Smooth muscle cell (in vitro differentiated cells): ENCODE measurements around the gene CAMK2D. TPM values are rescaled to one million over a fixed set of nuclear protein-coding genes. Genes with fewer than 3 reads are reported as not detected.

Experiments
- DNase-seq: peaks from one replicate; lab custom pipeline; 2025; ENCODE audit not compliant: unreplicated experiment; lab: John Stamatoyannopoulos, UW
- H2AFZ ChIP-seq: fragments of 200-600 bp; sonication (generic); 2 replicates; pipeline ENCODE4 v1.6.0; 2016; ENCODE audit warnings: antibody characterized with exemption, low read depth, mild to moderate bottlenecking
- H3F3A ChIP-seq: fragments of 200-600 bp; sonication (generic); 2 replicates; pipeline ENCODE4 v1.6.0; 2017; ENCODE audit warnings: antibody characterized with exemption, low read depth
- H3K27ac ChIP-seq: fragments of 200-600 bp; sonication (generic); 2 replicates; pipeline ENCODE4 v1.5.1; 2016; ENCODE audit warnings: low read depth, mild to moderate bottlenecking
- H3K27me3 ChIP-seq: fragments of 200-600 bp; sonication (generic); 2 replicates; pipeline ENCODE4 v1.6.1; 2016; ENCODE audit warnings: low read depth, mild to moderate bottlenecking
- H3K36me3 ChIP-seq: fragments of 200-600 bp; sonication (generic); 2 replicates; pipeline ENCODE4 v1.5.1; 2016; ENCODE audit warnings: low read depth
- H3K4me1 ChIP-seq: fragments of 200-600 bp; sonication (generic); 2 replicates; pipeline ENCODE4 v1.5.1; 2016; ENCODE audit warnings: low read depth
- H3K4me2 ChIP-seq: fragments of 200-600 bp; sonication (generic); 2 replicates; pipeline ENCODE4 v1.6.0; 2016; ENCODE audit warnings: mild to moderate bottlenecking
- H3K4me3 ChIP-seq: fragments of 200-600 bp; sonication (generic); 2 replicates; pipeline ENCODE4 v1.5.1; 2016; ENCODE audit warnings: mild to moderate bottlenecking
- H3K79me2 ChIP-seq: fragments of 200-600 bp; sonication (generic); 2 replicates; pipeline ENCODE4 v1.6.0; 2016; ENCODE audit warnings: low read depth, mild to moderate bottlenecking
- H3K9ac ChIP-seq: fragments of 200-600 bp; sonication (generic); 2 replicates; pipeline ENCODE4 v1.6.0; 2016; ENCODE audit warnings: low read depth
- H3K9me3 ChIP-seq: fragments of 200-600 bp; sonication (generic); replicated peaks from 2 replicates; pipeline ENCODE4 v1.5.1; 2016; ENCODE audit warnings: low read depth
- H4K20me1 ChIP-seq: fragments of 200-600 bp; sonication (generic); 2 replicates; pipeline ENCODE4 v1.6.0; 2016; ENCODE audit warnings: low read depth
- WGBS: methylation state at CpG from one replicate; pipeline ENCODE4 v1.1.7; 2016; ENCODE audit warnings: low lambda C conversion rate; 5-methylcytosine and 5-hydroxymethylcytosine counted together
- polyA plus RNA-seq: library from polyadenylated mRNA; unstranded; fragments of >200 nt; fragmentation: Nextera tagmentation; extraction: Ambion mirVana; gene quantifications from 2 replicates; pipeline ENCODE4 v1.2.1, GENCODE V29; 2016
- total RNA-seq: library from RNA; depleted of rRNA; stranded (reverse); fragments of >200 nt; gene quantifications from 2 replicates; pipeline ENCODE4 v1.2.3, GENCODE V29; 2014
- TF ChIP-seq, protein P1 (sequence below): fragments of 200-600 bp; sonication (generic); IDR thresholded peaks from 2 replicates; pipeline ENCODE4 v1.5.1; 2017; ENCODE audit warnings: borderline replicate concordance, mild to moderate bottlenecking, antibody characterized with exemption; ENCODE audit not compliant: insufficient read depth, poor library complexity, severe bottlenecking

The CAMK2D gene
- total and polyA plus RNA-seq, 2 experiments from 2014 or later, result 17.2 to 36.0 TPM

DNA sequence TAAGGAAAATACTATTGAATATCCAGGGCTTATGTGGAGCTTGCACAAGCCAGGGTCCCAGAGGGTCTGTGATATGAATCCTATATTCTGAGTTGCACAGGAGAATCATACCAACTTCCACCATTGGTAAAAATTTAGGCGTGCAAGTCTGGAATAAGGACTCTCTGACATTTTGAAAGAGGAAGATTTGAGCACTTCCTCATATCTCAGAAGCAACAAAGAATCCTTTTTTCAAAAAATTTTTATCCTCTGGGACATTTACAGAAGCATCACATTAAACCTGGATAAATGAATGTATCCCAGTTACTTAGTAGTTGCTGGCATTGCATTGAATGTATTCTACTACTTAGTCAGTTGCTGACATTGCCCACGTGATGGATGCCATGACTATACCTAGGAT lies 24.2 kb upstream of the CAMK2D start:
- Histone ChIP-seq H3K27ac (no peak overlapping the region), H2AFZ (no peak overlapping the region), H3K36me3 (no peaks in the 10 kb centered on the region), H3K79me2 (no peaks in the 10 kb centered on the region), H3K4me3 (no peak overlapping the region), H3K4me2 (no peak overlapping the region), H3K9ac (no peak overlapping the region), H3K27me3 (no peaks in the 10 kb centered on the region), H3F3A (no peaks in the 10 kb centered on the region), H4K20me1 (no peaks in the 10 kb centered on the region), H3K9me3 (no peaks in the 10 kb centered on the region), H3K4me1 (no peaks in the 10 kb centered on the region)
- 93% methylated on average over 2 of the region's 2 CpGs for WGBS
- TF ChIP-seq, protein P1, sequence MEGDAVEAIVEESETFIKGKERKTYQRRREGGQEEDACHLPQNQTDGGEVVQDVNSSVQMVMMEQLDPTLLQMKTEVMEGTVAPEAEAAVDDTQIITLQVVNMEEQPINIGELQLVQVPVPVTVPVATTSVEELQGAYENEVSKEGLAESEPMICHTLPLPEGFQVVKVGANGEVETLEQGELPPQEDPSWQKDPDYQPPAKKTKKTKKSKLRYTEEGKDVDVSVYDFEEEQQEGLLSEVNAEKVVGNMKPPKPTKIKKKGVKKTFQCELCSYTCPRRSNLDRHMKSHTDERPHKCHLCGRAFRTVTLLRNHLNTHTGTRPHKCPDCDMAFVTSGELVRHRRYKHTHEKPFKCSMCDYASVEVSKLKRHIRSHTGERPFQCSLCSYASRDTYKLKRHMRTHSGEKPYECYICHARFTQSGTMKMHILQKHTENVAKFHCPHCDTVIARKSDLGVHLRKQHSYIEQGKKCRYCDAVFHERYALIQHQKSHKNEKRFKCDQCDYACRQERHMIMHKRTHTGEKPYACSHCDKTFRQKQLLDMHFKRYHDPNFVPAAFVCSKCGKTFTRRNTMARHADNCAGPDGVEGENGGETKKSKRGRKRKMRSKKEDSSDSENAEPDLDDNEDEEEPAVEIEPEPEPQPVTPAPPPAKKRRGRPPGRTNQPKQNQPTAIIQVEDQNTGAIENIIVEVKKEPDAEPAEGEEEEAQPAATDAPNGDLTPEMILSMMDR, result no peak
- DNase-seq, result no peak

DNA sequence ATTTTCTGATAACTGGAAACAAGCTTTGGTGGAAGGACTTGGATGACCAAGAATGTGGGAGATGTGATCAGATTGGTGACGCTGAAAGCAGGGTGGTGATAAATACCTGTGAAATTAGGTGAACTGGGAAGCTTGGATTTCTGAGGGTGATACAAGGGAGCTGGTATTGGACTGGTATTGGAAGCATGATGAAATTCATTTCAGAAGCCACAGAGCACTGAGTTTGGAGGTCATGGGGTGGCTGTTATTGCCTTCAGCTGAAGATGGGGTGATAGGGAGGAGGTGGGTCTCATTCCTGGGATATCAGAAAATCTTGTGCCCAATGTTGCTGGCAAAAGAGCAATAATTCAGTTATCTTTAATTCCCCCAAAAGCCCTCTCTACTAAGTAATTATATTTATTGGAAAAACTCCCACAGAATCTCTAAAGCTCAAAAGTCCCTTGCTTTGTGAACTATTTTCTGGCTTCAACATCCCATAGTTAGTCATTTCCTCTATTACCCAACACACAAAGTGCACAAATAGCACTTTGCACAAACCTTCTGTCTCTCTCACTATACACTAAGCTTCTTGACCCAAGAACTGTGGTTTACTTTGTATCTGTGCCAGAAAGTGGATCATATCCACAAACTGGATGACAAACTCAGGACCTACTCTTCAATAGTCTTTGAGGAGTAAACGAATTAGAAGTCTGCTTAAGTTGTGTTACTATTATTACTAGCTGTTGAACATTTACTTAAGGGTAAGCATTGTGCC lies 23.1 kb upstream of the CAMK2D start:
- Histone ChIP-seq H3K27me3 (no peaks in the 10 kb centered on the region), H3K4me1 (no peaks in the 10 kb centered on the region), H3F3A (no peaks in the 10 kb centered on the region), H3K9me3 (no peaks in the 10 kb centered on the region), H4K20me1 (no peaks in the 10 kb centered on the region), H2AFZ (no peak overlapping the region), H3K27ac (peak overlapping the region; percentile 76), H3K36me3 (no peaks in the 10 kb centered on the region), H3K9ac (no peak overlapping the region), H3K4me3 (no peak overlapping the region), H3K4me2 (peak overlapping the region; percentile 55), H3K79me2 (no peaks in the 10 kb centered on the region)
- no peak for DNase-seq
- 46% methylated on average over 2 of the region's 2 CpGs for WGBS
- TF ChIP-seq, protein P1, result no peak

DNA sequence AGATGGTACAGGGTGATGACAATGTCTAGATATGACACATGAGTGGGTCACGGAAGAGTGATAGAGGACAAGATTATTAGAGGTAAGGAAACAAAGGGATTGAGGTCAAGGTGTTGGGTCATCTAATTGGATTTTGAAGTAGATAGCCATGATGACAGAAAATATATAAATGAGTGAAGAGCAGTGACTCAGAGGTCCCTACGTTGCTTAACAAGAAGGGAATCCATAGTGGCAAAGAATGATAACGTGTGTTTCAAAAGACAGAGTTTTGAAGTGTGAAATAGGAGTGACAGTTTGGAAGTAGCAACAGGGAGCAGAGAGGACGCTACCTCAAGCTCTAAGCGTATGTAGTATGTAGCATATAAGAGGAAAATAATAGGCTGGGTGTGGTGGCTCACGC lies 22.2 kb upstream of the CAMK2D start:
- Histone ChIP-seq H2AFZ (no peak overlapping the region), H3K36me3 (no peaks in the 10 kb centered on the region), H3K27me3 (no peaks in the 10 kb centered on the region), H3K9ac (no peak overlapping the region), H3K27ac (no peak overlapping the region), H3K4me3 (no peak overlapping the region), H3F3A (no peaks in the 10 kb centered on the region), H3K9me3 (no peaks in the 10 kb centered on the region), H4K20me1 (no peaks in the 10 kb centered on the region), H3K79me2 (no peaks in the 10 kb centered on the region), H3K4me2 (no peak overlapping the region), H3K4me1 (no peaks in the 10 kb centered on the region)
- 90% methylated on average over 6 of the region's 6 CpGs for WGBS
- TF ChIP-seq, protein P1, result no peak
- no peak for DNase-seq

DNA sequence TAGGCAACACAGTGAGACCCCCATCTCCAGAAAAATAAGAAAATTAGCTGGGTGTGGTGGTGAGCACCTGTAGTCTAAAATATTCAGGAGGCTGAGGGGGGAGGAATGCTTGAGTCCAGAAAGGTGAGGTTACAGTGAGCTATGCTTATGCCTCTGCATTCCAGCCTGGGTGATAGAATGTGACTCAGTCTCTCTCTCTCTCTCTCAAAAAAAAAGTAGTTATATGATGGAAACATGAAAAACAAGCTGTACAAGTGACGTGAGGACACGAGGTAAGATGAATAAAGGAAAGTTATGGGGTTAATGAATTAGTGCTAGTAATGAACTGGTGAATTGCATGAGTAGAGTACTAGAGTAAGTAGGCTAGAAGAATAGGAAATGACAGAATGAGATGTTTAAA lies 21.8 kb upstream of the CAMK2D start:
- DNase-seq, result no peak
- no peak overlapping the region for H3K27ac ChIP-seq
- H3K36me3 ChIP-seq, result no peaks in the 10 kb centered on the region
- H3K9ac ChIP-seq, result no peak overlapping the region
- H3K27me3 ChIP-seq, result no peaks in the 10 kb centered on the region
- no peak overlapping the region for H3K4me2 ChIP-seq
- no peaks in the 10 kb centered on the region for H3K4me1 ChIP-seq
- 96% methylated on average over 2 of the region's 2 CpGs for WGBS
- no peaks in the 10 kb centered on the region for H3K9me3 ChIP-seq
- H3K79me2 ChIP-seq, result no peaks in the 10 kb centered on the region
- H2AFZ ChIP-seq, result no peak overlapping the region
- TF ChIP-seq, protein P1, result no peak
- H4K20me1 ChIP-seq, result no peaks in the 10 kb centered on the region
- no peak overlapping the region for H3K4me3 ChIP-seq
- no peaks in the 10 kb centered on the region for H3F3A ChIP-seq
